ENCODE results near the gene TMEM132D.

GRCh38 chr12:129870136-129870535 is 33.7 kb downstream of the TMEM132D start:
- TF ChIP-seq CTCF (IDR thresholded peaks at IDR 0.05; ENCODE audit: low read length) (no peak), EZH2 (IDR thresholded peaks at IDR 0.05; ENCODE audit: borderline replicate concordance, low read length) (no peak)
